H9 (cell line): Measurements from ENCODE around the gene TNKS2. TPM values are rescaled to one million over a fixed set of nuclear protein-coding genes. Genes with fewer than 3 reads are reported as not detected.

Experiments
- DNase-seq: peaks from one replicate; pipeline ENCODE4 v3.0.0-alpha.2; 2017
- H2AFZ ChIP-seq: one replicate; pipeline ENCODE4 v1.6.1; 2013; ENCODE audit warnings: mild to moderate bottlenecking, low read length, control low read depth, moderate library complexity
- H2AK5ac ChIP-seq: 2 replicates; pipeline ENCODE4 v1.6.1; 2013; ENCODE audit warnings: low read length, control low read depth, mixed read lengths; ENCODE audit not compliant: insufficient read length
- H2BK120ac ChIP-seq: one replicate; pipeline ENCODE4 v1.6.1; 2013; ENCODE audit warnings: low read depth, mild to moderate bottlenecking, low read length, control low read depth, inconsistent platforms; ENCODE audit not compliant: poor library complexity, severe bottlenecking
- H2BK12ac ChIP-seq: 2 replicates; pipeline ENCODE4 v1.6.1; 2013; ENCODE audit warnings: low read length, control low read depth, mixed read lengths, low read depth; ENCODE audit not compliant: insufficient read length
- H2BK15ac ChIP-seq: 2 replicates; pipeline ENCODE4 v1.6.1; 2013; ENCODE audit warnings: low read depth, low read length, control low read depth
- H2BK20ac ChIP-seq: one replicate; pipeline ENCODE4 v1.6.1; 2013; ENCODE audit warnings: low read depth, mild to moderate bottlenecking, low read length, control low read depth, inconsistent platforms; ENCODE audit not compliant: poor library complexity, severe bottlenecking
- H2BK5ac ChIP-seq: 2 replicates; pipeline ENCODE4 v1.6.1; 2013; ENCODE audit warnings: low read length, control low read depth, mixed read lengths; ENCODE audit not compliant: insufficient read length
- H3K14ac ChIP-seq: 2 replicates; pipeline ENCODE4 v1.6.1; 2013; ENCODE audit warnings: low read length, control low read depth; ENCODE audit not compliant: insufficient read depth
- H3K18ac ChIP-seq: 2 replicates; pipeline ENCODE4 v1.6.1; 2013; ENCODE audit warnings: low read depth, mild to moderate bottlenecking, mixed read lengths, low read length, control low read depth; ENCODE audit not compliant: insufficient read length
- H3K23ac ChIP-seq: 2 replicates; pipeline ENCODE4 v1.6.1; 2013; ENCODE audit warnings: low read length, control low read depth, mixed read lengths, low read depth; ENCODE audit not compliant: insufficient read length
- H3K23me2 ChIP-seq: 2 replicates; pipeline ENCODE4 v1.6.1; 2013; ENCODE audit warnings: low read depth, mild to moderate bottlenecking, mixed read lengths, low read length, control low read depth; ENCODE audit not compliant: insufficient read length, poor library complexity, severe bottlenecking
- H3K27ac ChIP-seq: 2 replicates; pipeline ENCODE4 v1.5.1; 2013; ENCODE audit warnings: low read length, control low read depth, mixed read lengths, low read depth; ENCODE audit not compliant: insufficient read length
- H3K27me3 ChIP-seq: 2 replicates; pipeline ENCODE4 v1.6.1; 2013; ENCODE audit warnings: low read length, control low read depth, inconsistent platforms; ENCODE audit not compliant: insufficient read depth
- H3K4ac ChIP-seq: 2 replicates; pipeline ENCODE4 v1.6.1; 2013; ENCODE audit warnings: low read depth, mild to moderate bottlenecking, control low read depth, inconsistent platforms, low read length, moderate library complexity
- H3K4me1 ChIP-seq: 2 replicates; pipeline ENCODE4 v1.6.1; 2013; ENCODE audit warnings: low read length, control low read depth, inconsistent platforms; ENCODE audit not compliant: insufficient read depth
- H3K4me2 ChIP-seq: 2 replicates; pipeline ENCODE4 v1.6.1; 2013; ENCODE audit warnings: low read length, control low read depth, mixed read lengths; ENCODE audit not compliant: insufficient read length, insufficient read depth
- H3K56ac ChIP-seq: 2 replicates; pipeline ENCODE4 v1.6.1; 2013; ENCODE audit warnings: low read depth, mild to moderate bottlenecking, mixed read lengths, low read length, control low read depth; ENCODE audit not compliant: insufficient read length
- H3K79me1 ChIP-seq: 2 replicates; pipeline ENCODE4 v1.6.1; 2013; ENCODE audit warnings: low read depth, mild to moderate bottlenecking, moderate library complexity, low read length, control low read depth, inconsistent platforms; ENCODE audit not compliant: insufficient read depth, poor library complexity, severe bottlenecking
- H3K79me2 ChIP-seq: 2 replicates; pipeline ENCODE4 v1.6.1; 2013; ENCODE audit warnings: low read length, control low read depth, inconsistent platforms; ENCODE audit not compliant: insufficient read depth
- H3K9ac ChIP-seq: 2 replicates; pipeline ENCODE4 v1.6.1; 2013; ENCODE audit warnings: low read length, control low read depth, mixed read lengths; ENCODE audit not compliant: insufficient read length; ENCODE audit errors: extremely low read depth
- H3K9me3 ChIP-seq: one replicate; pipeline ENCODE4 v1.6.1; 2013; ENCODE audit warnings: low read depth, low read length, inconsistent platforms; ENCODE audit not compliant: control insufficient read depth
- H3T11ph ChIP-seq: one replicate; pipeline ENCODE4 v1.6.1; 2013; ENCODE audit warnings: mild to moderate bottlenecking, low read length, control low read depth, inconsistent platforms
- H4K20me1 ChIP-seq: one replicate; pipeline ENCODE4 v1.6.1; 2013; ENCODE audit not compliant: control insufficient read depth, insufficient read length, insufficient read depth
- H4K5ac ChIP-seq: 2 replicates; pipeline ENCODE4 v1.6.1; 2013; ENCODE audit warnings: low read depth, mild to moderate bottlenecking, mixed read lengths, low read length, control low read depth; ENCODE audit not compliant: insufficient read length
- H4K8ac ChIP-seq: replicated peaks from 2 replicates; pipeline ENCODE4 v1.6.1; 2013; ENCODE audit warnings: low read length, control low read depth, mixed read lengths, low read depth; ENCODE audit not compliant: insufficient read length
- H4K91ac ChIP-seq: 2 replicates; pipeline ENCODE4 v1.6.1; 2013; ENCODE audit warnings: low read depth, mild to moderate bottlenecking, moderate library complexity, mixed read lengths, low read length, control low read depth; ENCODE audit not compliant: insufficient read length
- H3K27ac Mint-ChIP-seq, 3 experiments: 2 replicates in 2 of 3; 3 replicates in 1 of 3; pipeline ENCODE4 v1.8.0; 2020 to 2021; ENCODE audit warnings: mixed read lengths in 3 of 3, mild to moderate bottlenecking in 1 of 3, moderate library complexity in 1 of 3
- H3K27me3 Mint-ChIP-seq: 2 replicates; pipeline ENCODE4 v1.8.0; 2021; ENCODE audit warnings: low read depth, mild to moderate bottlenecking, moderate library complexity, mixed read lengths
- H3K36me3 Mint-ChIP-seq, 3 experiments: 2 replicates in 2 of 3; 3 replicates in 1 of 3; pipeline ENCODE4 v1.8.0; 2020 to 2021; ENCODE audit warnings: low read depth in 3 of 3, mixed read lengths in 3 of 3; ENCODE audit not compliant: insufficient read depth in 1 of 3
- H3K4me1 Mint-ChIP-seq, 2 experiments: 2 replicates each; pipeline ENCODE4 v1.8.0; 2020; ENCODE audit warnings: mixed read lengths in 2 of 2
- H3K4me3 Mint-ChIP-seq, 2 experiments: 2 replicates in 1 of 2; 3 replicates in 1 of 2; pipeline ENCODE4 v1.8.0; 2020 to 2021; ENCODE audit warnings: mild to moderate bottlenecking in 2 of 2, mixed read lengths in 2 of 2, moderate library complexity in 1 of 2
- H3K9me3 Mint-ChIP-seq, 2 experiments: 2 replicates in 1 of 2; 3 replicates in 1 of 2; pipeline ENCODE4 v1.8.0; 2020; ENCODE audit warnings: mild to moderate bottlenecking in 2 of 2, mixed read lengths in 2 of 2, moderate library complexity in 1 of 2
- CTCF ChIP-seq: fragments of 200-600 bp; sonication (generic); conservative IDR thresholded peaks from 3 replicates; pipeline ENCODE4 v1.8.0; 2021; ENCODE audit warnings: antibody characterized with exemption, mild to moderate bottlenecking
- WGBS: extraction: QIAGEN DNeasy Blood & Tissue Kit; methylation state at CpG from one replicate; pipeline ENCODE4 v1.1.7; 2013; ENCODE audit warnings: missing lambda C conversion rate, low lambda C conversion rate, mixed read lengths; ENCODE audit not compliant: insufficient read length; ENCODE audit errors: extremely low coverage; 5-methylcytosine and 5-hydroxymethylcytosine counted together
- total RNA-seq: library from RNA; stranded (reverse); gene quantifications from 2 replicates; pipeline ENCODE4 v1.2.1, GENCODE V29; 2021

The TNKS2 gene
- total RNA-seq, 1 experiment from 2014 or later = 58.9 TPM

GRCh38 chr10:91797048-91797690, 1.1 kb upstream of the TNKS2 start:
- H3K4me3 Mint-ChIP-seq = peak overlapping the region; percentile 86 to 94
- H3K56ac ChIP-seq = no peak overlapping the region
- no peak overlapping the region for H3K4ac ChIP-seq
- no peak overlapping the region for H3K14ac ChIP-seq
- peaks cover 35 to 44% of the 10 kb centered on the region in 2 experiments for H3K4me1 Mint-ChIP-seq
- H3K27ac Mint-ChIP-seq = peak overlapping the region; percentile 63 to 100 (median 99); a peak in 5 of 7 replicates
- H3K18ac ChIP-seq = no peak overlapping the region
- H3K27me3 Mint-ChIP-seq = no peaks in the 10 kb centered on the region; the same call in 1 of the 2 replicates
- H2BK15ac ChIP-seq = no peak overlapping the region
- H3K9me3 Mint-ChIP-seq = no peaks in the 10 kb centered on the region; a peak in 1 of 5 replicates
- no peaks in the 10 kb centered on the region for H3K27me3 ChIP-seq
- H3K4me2 ChIP-seq = peak overlapping the region; percentile 99
- H3K36me3 Mint-ChIP-seq = peaks cover 5 to 24% (median 15%) of the 10 kb centered on the region in 3 experiments; a peak in 5 of 7 replicates
- no peak for DNase-seq
- H3K79me1 ChIP-seq = no peaks in the 10 kb centered on the region
- H3K9me3 ChIP-seq = no peaks in the 10 kb centered on the region
- H3K9ac ChIP-seq = peak overlapping the region; percentile 13
- H2BK120ac ChIP-seq = no peak overlapping the region
- H2AK5ac ChIP-seq = no peak overlapping the region
- no peak overlapping the region for H2BK20ac ChIP-seq
- H3K27ac ChIP-seq = peak overlapping the region; percentile 80
- no peak overlapping the region for H4K5ac ChIP-seq
- peaks cover 2% of the 10 kb centered on the region; the same call in 1 of the 2 replicates for H3K4me1 ChIP-seq
- no CpG with 5 or more reads among the region's 3 CpGs for WGBS
- H4K91ac ChIP-seq = no peak overlapping the region
- no peak overlapping the region for H2AFZ ChIP-seq
- H2BK12ac ChIP-seq = no peak overlapping the region
- TF ChIP-seq CTCF = no peak
- H3K23me2 ChIP-seq = peaks cover 4% of the 10 kb centered on the region
- no peak overlapping the region for H3K23ac ChIP-seq
- no peaks in the 10 kb centered on the region for H4K20me1 ChIP-seq
- H3T11ph ChIP-seq = no peak overlapping the region
- H3K79me2 ChIP-seq = peaks cover 21% of the 10 kb centered on the region; the same call in 1 of the 2 replicates
- no peak overlapping the region for H2BK5ac ChIP-seq
- no peak overlapping the region for H4K8ac ChIP-seq
